ENCODE measurements around the gene MOCS3. TPM values are rescaled to one million over a fixed set of nuclear protein-coding genes. Genes with fewer than 3 reads are reported as not detected.
A peak's percentile ranks its signal among the peaks of the same experiment; 100 is the strongest.

MOCS3 gene
- total RNA-seq, 1 donor from 2014 or later, result 3.4 TPM

DNA sequence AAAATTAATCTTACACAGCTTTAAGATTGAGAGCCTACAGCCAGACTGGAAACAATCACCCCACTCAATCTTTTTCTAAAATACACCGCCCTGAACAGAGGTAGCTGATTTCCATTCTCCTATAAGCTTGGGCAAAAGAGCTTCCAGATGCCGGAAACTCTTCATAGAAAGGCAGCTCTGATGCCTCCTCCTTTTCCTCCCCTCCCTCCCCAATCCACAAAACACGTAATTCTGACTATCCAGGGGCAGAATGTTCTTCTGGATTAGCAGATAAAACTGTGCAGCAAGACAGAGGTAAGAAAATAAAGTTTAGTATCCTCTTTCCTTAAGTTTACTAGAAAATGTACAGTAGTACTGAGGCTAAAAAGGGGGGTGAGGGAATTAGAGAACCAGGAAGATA, 43.2 kb upstream of the MOCS3 start:
- no peak for DNase-seq
- H3K4me1 ChIP-seq, result peaks cover 68% of the 10 kb centered on the region
- no peaks in the 10 kb centered on the region for H3K36me3 ChIP-seq
- ATAC-seq, result no peak
- intact Hi-C loops (cut with DNase I), result no loop called here
- TF ChIP-seq, protein P1, sequence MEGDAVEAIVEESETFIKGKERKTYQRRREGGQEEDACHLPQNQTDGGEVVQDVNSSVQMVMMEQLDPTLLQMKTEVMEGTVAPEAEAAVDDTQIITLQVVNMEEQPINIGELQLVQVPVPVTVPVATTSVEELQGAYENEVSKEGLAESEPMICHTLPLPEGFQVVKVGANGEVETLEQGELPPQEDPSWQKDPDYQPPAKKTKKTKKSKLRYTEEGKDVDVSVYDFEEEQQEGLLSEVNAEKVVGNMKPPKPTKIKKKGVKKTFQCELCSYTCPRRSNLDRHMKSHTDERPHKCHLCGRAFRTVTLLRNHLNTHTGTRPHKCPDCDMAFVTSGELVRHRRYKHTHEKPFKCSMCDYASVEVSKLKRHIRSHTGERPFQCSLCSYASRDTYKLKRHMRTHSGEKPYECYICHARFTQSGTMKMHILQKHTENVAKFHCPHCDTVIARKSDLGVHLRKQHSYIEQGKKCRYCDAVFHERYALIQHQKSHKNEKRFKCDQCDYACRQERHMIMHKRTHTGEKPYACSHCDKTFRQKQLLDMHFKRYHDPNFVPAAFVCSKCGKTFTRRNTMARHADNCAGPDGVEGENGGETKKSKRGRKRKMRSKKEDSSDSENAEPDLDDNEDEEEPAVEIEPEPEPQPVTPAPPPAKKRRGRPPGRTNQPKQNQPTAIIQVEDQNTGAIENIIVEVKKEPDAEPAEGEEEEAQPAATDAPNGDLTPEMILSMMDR (IDR thresholded peaks at IDR 0.05), result no peak
- H3K27ac ChIP-seq, result no peak overlapping the region
- no peaks in the 10 kb centered on the region for H3K27me3 ChIP-seq
- no peaks in the 10 kb centered on the region for H3K9me3 ChIP-seq
- H3K4me3 ChIP-seq, result no peak overlapping the region

GRCh38 chr20:50916257-50916656, 42.4 kb upstream of the MOCS3 start:
- Histone ChIP-seq H3K9me3 (no peaks in the 10 kb centered on the region), H3K27ac (no peak overlapping the region), H3K36me3 (no peaks in the 10 kb centered on the region), H3K4me1 (peaks cover 73% of the 10 kb centered on the region), H3K4me3 (no peak overlapping the region), H3K27me3 (no peaks in the 10 kb centered on the region)
- TF ChIP-seq, protein P1 (IDR thresholded peaks at IDR 0.05), result no peak
- DNase-seq (no peak), ATAC-seq (peak; percentile 59)
- intact Hi-C loops (cut with DNase I), result no loop called here

GRCh38 chr20:50916934-50917333, 41.7 kb upstream of the MOCS3 start:
- Histone ChIP-seq H3K4me3 (no peak overlapping the region), H3K36me3 (no peaks in the 10 kb centered on the region), H3K27me3 (no peaks in the 10 kb centered on the region), H3K9me3 (no peaks in the 10 kb centered on the region), H3K27ac (no peak overlapping the region), H3K4me1 (peaks cover 73% of the 10 kb centered on the region)
- ATAC-seq, result no peak
- intact Hi-C loops (cut with DNase I), result no loop called here
- TF ChIP-seq, protein P1 (IDR thresholded peaks at IDR 0.05), result no peak
- no peak for DNase-seq

- TF ChIP-seq, protein P1 (IDR thresholded peaks at IDR 0.05), result no peak
- intact Hi-C loops (cut with DNase I), result no loop called here
Measured at GRCh38 chr20:50918403-50918802, 40.2 kb upstream of the MOCS3 start.

DNA sequence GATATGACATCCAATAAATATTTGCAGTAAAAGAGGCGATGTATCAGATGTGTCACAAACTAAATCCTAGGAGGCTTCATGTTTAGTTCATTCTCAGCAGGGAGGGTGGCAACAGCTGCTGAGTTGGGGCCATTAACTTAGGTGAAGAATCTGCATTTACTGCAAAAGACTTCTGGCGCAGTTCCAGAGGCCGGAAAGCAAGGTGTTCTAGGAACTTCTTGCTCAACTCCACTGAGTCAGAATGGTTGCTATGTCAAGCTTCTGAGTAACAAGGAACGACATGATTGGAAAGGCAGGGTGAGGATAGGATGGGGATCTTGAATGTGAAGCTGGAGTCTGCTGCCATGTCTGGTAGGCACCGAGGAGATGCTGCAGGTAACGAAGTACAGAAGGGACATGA, 39.1 kb upstream of the MOCS3 start:
- intact Hi-C loops (cut with DNase I), result no loop called here
- TF ChIP-seq, protein P1 (IDR thresholded peaks at IDR 0.05), result no peak
- Histone ChIP-seq H3K4me3 (no peak overlapping the region), H3K36me3 (peaks cover 8% of the 10 kb centered on the region), H3K27ac (no peak overlapping the region), H3K9me3 (no peaks in the 10 kb centered on the region), H3K4me1 (peaks cover 80% of the 10 kb centered on the region), H3K27me3 (no peaks in the 10 kb centered on the region)
- ATAC-seq, result peak; percentile 55
- peak; percentile 76 for DNase-seq

More at GRCh38 chr20:50918403-50918802, 40.2 kb upstream of the MOCS3 start:
- H3K9me3 ChIP-seq, result no peaks in the 10 kb centered on the region
- no peaks in the 10 kb centered on the region for H3K27me3 ChIP-seq
- peaks cover 81% of the 10 kb centered on the region for H3K4me1 ChIP-seq
- peaks cover 5% of the 10 kb centered on the region for H3K36me3 ChIP-seq
- no peak for DNase-seq
- no peak overlapping the region for H3K27ac ChIP-seq
- ATAC-seq, result no peak
- H3K4me3 ChIP-seq, result no peak overlapping the region

- intact Hi-C loops (cut with DNase I), result loop anchor here (10.0 kb wide), 1 partner anchor 126 kb away; the partner anchor contains the start of gene BCAS4
- ATAC-seq (no peak), DNase-seq (no peak)
- Histone ChIP-seq H3K27me3 (no peaks in the 10 kb centered on the region), H3K4me1 (peaks cover 77% of the 10 kb centered on the region), H3K36me3 (peaks cover 8% of the 10 kb centered on the region), H3K4me3 (no peak overlapping the region), H3K9me3 (no peaks in the 10 kb centered on the region), H3K27ac (no peak overlapping the region)
- TF ChIP-seq, protein P1 (IDR thresholded peaks at IDR 0.05), result no peak
Measured at GRCh38 chr20:50920997-50921396, 37.6 kb upstream of the MOCS3 start.
